H9 (cell line): ENCODE measurements around the gene NARS2. TPM values are rescaled to one million over a fixed set of nuclear protein-coding genes. Genes with fewer than 3 reads are reported as not detected.

Experiments
- DNase-seq: peaks from one replicate; pipeline ENCODE4 v3.0.0-alpha.2; 2017
- H2AFZ ChIP-seq: one replicate; pipeline ENCODE4 v1.6.1; 2013; ENCODE audit warnings: mild to moderate bottlenecking, low read length, control low read depth, moderate library complexity
- H2AK5ac ChIP-seq: 2 replicates; pipeline ENCODE4 v1.6.1; 2013; ENCODE audit warnings: low read length, control low read depth, mixed read lengths; ENCODE audit not compliant: insufficient read length
- H2BK120ac ChIP-seq: one replicate; pipeline ENCODE4 v1.6.1; 2013; ENCODE audit warnings: low read depth, mild to moderate bottlenecking, low read length, control low read depth, inconsistent platforms; ENCODE audit not compliant: poor library complexity, severe bottlenecking
- H2BK12ac ChIP-seq: 2 replicates; pipeline ENCODE4 v1.6.1; 2013; ENCODE audit warnings: low read length, control low read depth, mixed read lengths, low read depth; ENCODE audit not compliant: insufficient read length
- H2BK15ac ChIP-seq: 2 replicates; pipeline ENCODE4 v1.6.1; 2013; ENCODE audit warnings: low read depth, low read length, control low read depth
- H2BK20ac ChIP-seq: one replicate; pipeline ENCODE4 v1.6.1; 2013; ENCODE audit warnings: low read depth, mild to moderate bottlenecking, low read length, control low read depth, inconsistent platforms; ENCODE audit not compliant: poor library complexity, severe bottlenecking
- H2BK5ac ChIP-seq: 2 replicates; pipeline ENCODE4 v1.6.1; 2013; ENCODE audit warnings: low read length, control low read depth, mixed read lengths; ENCODE audit not compliant: insufficient read length
- H3K14ac ChIP-seq: 2 replicates; pipeline ENCODE4 v1.6.1; 2013; ENCODE audit warnings: low read length, control low read depth; ENCODE audit not compliant: insufficient read depth
- H3K18ac ChIP-seq: 2 replicates; pipeline ENCODE4 v1.6.1; 2013; ENCODE audit warnings: low read depth, mild to moderate bottlenecking, mixed read lengths, low read length, control low read depth; ENCODE audit not compliant: insufficient read length
- H3K23ac ChIP-seq: 2 replicates; pipeline ENCODE4 v1.6.1; 2013; ENCODE audit warnings: low read length, control low read depth, mixed read lengths, low read depth; ENCODE audit not compliant: insufficient read length
- H3K23me2 ChIP-seq: 2 replicates; pipeline ENCODE4 v1.6.1; 2013; ENCODE audit warnings: low read depth, mild to moderate bottlenecking, mixed read lengths, low read length, control low read depth; ENCODE audit not compliant: insufficient read length, poor library complexity, severe bottlenecking
- H3K27ac ChIP-seq: 2 replicates; pipeline ENCODE4 v1.5.1; 2013; ENCODE audit warnings: low read length, control low read depth, mixed read lengths, low read depth; ENCODE audit not compliant: insufficient read length
- H3K27me3 ChIP-seq: 2 replicates; pipeline ENCODE4 v1.6.1; 2013; ENCODE audit warnings: low read length, control low read depth, inconsistent platforms; ENCODE audit not compliant: insufficient read depth
- H3K4ac ChIP-seq: 2 replicates; pipeline ENCODE4 v1.6.1; 2013; ENCODE audit warnings: low read depth, mild to moderate bottlenecking, control low read depth, inconsistent platforms, low read length, moderate library complexity
- H3K4me1 ChIP-seq: 2 replicates; pipeline ENCODE4 v1.6.1; 2013; ENCODE audit warnings: low read length, control low read depth, inconsistent platforms; ENCODE audit not compliant: insufficient read depth
- H3K4me2 ChIP-seq: 2 replicates; pipeline ENCODE4 v1.6.1; 2013; ENCODE audit warnings: low read length, control low read depth, mixed read lengths; ENCODE audit not compliant: insufficient read length, insufficient read depth
- H3K56ac ChIP-seq: 2 replicates; pipeline ENCODE4 v1.6.1; 2013; ENCODE audit warnings: low read depth, mild to moderate bottlenecking, mixed read lengths, low read length, control low read depth; ENCODE audit not compliant: insufficient read length
- H3K79me1 ChIP-seq: 2 replicates; pipeline ENCODE4 v1.6.1; 2013; ENCODE audit warnings: low read depth, mild to moderate bottlenecking, moderate library complexity, low read length, control low read depth, inconsistent platforms; ENCODE audit not compliant: insufficient read depth, poor library complexity, severe bottlenecking
- H3K79me2 ChIP-seq: 2 replicates; pipeline ENCODE4 v1.6.1; 2013; ENCODE audit warnings: low read length, control low read depth, inconsistent platforms; ENCODE audit not compliant: insufficient read depth
- H3K9ac ChIP-seq: 2 replicates; pipeline ENCODE4 v1.6.1; 2013; ENCODE audit warnings: low read length, control low read depth, mixed read lengths; ENCODE audit not compliant: insufficient read length; ENCODE audit errors: extremely low read depth
- H3K9me3 ChIP-seq: one replicate; pipeline ENCODE4 v1.6.1; 2013; ENCODE audit warnings: low read depth, low read length, inconsistent platforms; ENCODE audit not compliant: control insufficient read depth
- H3T11ph ChIP-seq: one replicate; pipeline ENCODE4 v1.6.1; 2013; ENCODE audit warnings: mild to moderate bottlenecking, low read length, control low read depth, inconsistent platforms
- H4K20me1 ChIP-seq: one replicate; pipeline ENCODE4 v1.6.1; 2013; ENCODE audit not compliant: control insufficient read depth, insufficient read length, insufficient read depth
- H4K5ac ChIP-seq: 2 replicates; pipeline ENCODE4 v1.6.1; 2013; ENCODE audit warnings: low read depth, mild to moderate bottlenecking, mixed read lengths, low read length, control low read depth; ENCODE audit not compliant: insufficient read length
- H4K8ac ChIP-seq: replicated peaks from 2 replicates; pipeline ENCODE4 v1.6.1; 2013; ENCODE audit warnings: low read length, control low read depth, mixed read lengths, low read depth; ENCODE audit not compliant: insufficient read length
- H4K91ac ChIP-seq: 2 replicates; pipeline ENCODE4 v1.6.1; 2013; ENCODE audit warnings: low read depth, mild to moderate bottlenecking, moderate library complexity, mixed read lengths, low read length, control low read depth; ENCODE audit not compliant: insufficient read length
- H3K27ac Mint-ChIP-seq, 3 experiments: 2 replicates in 2 of 3; 3 replicates in 1 of 3; pipeline ENCODE4 v1.8.0; 2020 to 2021; ENCODE audit warnings: mixed read lengths in 3 of 3, mild to moderate bottlenecking in 1 of 3, moderate library complexity in 1 of 3
- H3K27me3 Mint-ChIP-seq: 2 replicates; pipeline ENCODE4 v1.8.0; 2021; ENCODE audit warnings: low read depth, mild to moderate bottlenecking, moderate library complexity, mixed read lengths
- H3K36me3 Mint-ChIP-seq, 3 experiments: 2 replicates in 2 of 3; 3 replicates in 1 of 3; pipeline ENCODE4 v1.8.0; 2020 to 2021; ENCODE audit warnings: low read depth in 3 of 3, mixed read lengths in 3 of 3; ENCODE audit not compliant: insufficient read depth in 1 of 3
- H3K4me1 Mint-ChIP-seq, 2 experiments: 2 replicates each; pipeline ENCODE4 v1.8.0; 2020; ENCODE audit warnings: mixed read lengths in 2 of 2
- H3K4me3 Mint-ChIP-seq, 2 experiments: 2 replicates in 1 of 2; 3 replicates in 1 of 2; pipeline ENCODE4 v1.8.0; 2020 to 2021; ENCODE audit warnings: mild to moderate bottlenecking in 2 of 2, mixed read lengths in 2 of 2, moderate library complexity in 1 of 2
- H3K9me3 Mint-ChIP-seq, 2 experiments: 2 replicates in 1 of 2; 3 replicates in 1 of 2; pipeline ENCODE4 v1.8.0; 2020; ENCODE audit warnings: mild to moderate bottlenecking in 2 of 2, mixed read lengths in 2 of 2, moderate library complexity in 1 of 2
- WGBS: extraction: QIAGEN DNeasy Blood & Tissue Kit; methylation state at CpG from one replicate; pipeline ENCODE4 v1.1.7; 2013; ENCODE audit warnings: missing lambda C conversion rate, low lambda C conversion rate, mixed read lengths; ENCODE audit not compliant: insufficient read length; ENCODE audit errors: extremely low coverage; 5-methylcytosine and 5-hydroxymethylcytosine counted together
- total RNA-seq: library from RNA; stranded (reverse); gene quantifications from 2 replicates; pipeline ENCODE4 v1.2.1, GENCODE V29; 2021
- TF ChIP-seq, protein P1 (sequence below): fragments of 200-600 bp; sonication (generic); conservative IDR thresholded peaks from 3 replicates; pipeline ENCODE4 v1.8.0; 2021; ENCODE audit warnings: antibody characterized with exemption, mild to moderate bottlenecking

The NARS2 gene
- total RNA-seq, 1 experiment from 2014 or later, result 29.7 TPM

GRCh38 chr11:78615724-78616123, 41.1 kb upstream of the NARS2 start:
- Histone ChIP-seq H2BK20ac (no peak overlapping the region), H2AFZ (no peak overlapping the region), H3T11ph (no peak overlapping the region), H3K4ac (no peak overlapping the region), H3K9ac (no peak overlapping the region), H3K9me3 (no peaks in the 10 kb centered on the region), H2BK120ac (no peak overlapping the region), H3K56ac (no peak overlapping the region), H3K14ac (no peak overlapping the region), H4K91ac (no peak overlapping the region), H4K20me1 (no peaks in the 10 kb centered on the region), H3K23me2 (no peaks in the 10 kb centered on the region), H2BK15ac (no peak overlapping the region), H3K23ac (no peak overlapping the region), H3K79me1 (no peaks in the 10 kb centered on the region), H3K27me3 (no peaks in the 10 kb centered on the region), H2AK5ac (no peak overlapping the region), H2BK12ac (no peak overlapping the region), H4K5ac (no peak overlapping the region), H3K79me2 (no peaks in the 10 kb centered on the region), H3K4me2 (no peak overlapping the region), H3K27ac (no peak overlapping the region), H3K4me1 (no peaks in the 10 kb centered on the region), H4K8ac (no peak overlapping the region), H2BK5ac (no peak overlapping the region), H3K18ac (no peak overlapping the region)
- H3K4me3 Mint-ChIP-seq, result no peak overlapping the region
- DNase-seq, result no peak
- H3K36me3 Mint-ChIP-seq, result peaks cover 7 to 10% (median 8%) of the 10 kb centered on the region in 3 experiments; a peak in 6 of 7 replicates
- WGBS, result no CpG with 5 or more reads among the region's 1 CpG
- TF ChIP-seq, protein P1, sequence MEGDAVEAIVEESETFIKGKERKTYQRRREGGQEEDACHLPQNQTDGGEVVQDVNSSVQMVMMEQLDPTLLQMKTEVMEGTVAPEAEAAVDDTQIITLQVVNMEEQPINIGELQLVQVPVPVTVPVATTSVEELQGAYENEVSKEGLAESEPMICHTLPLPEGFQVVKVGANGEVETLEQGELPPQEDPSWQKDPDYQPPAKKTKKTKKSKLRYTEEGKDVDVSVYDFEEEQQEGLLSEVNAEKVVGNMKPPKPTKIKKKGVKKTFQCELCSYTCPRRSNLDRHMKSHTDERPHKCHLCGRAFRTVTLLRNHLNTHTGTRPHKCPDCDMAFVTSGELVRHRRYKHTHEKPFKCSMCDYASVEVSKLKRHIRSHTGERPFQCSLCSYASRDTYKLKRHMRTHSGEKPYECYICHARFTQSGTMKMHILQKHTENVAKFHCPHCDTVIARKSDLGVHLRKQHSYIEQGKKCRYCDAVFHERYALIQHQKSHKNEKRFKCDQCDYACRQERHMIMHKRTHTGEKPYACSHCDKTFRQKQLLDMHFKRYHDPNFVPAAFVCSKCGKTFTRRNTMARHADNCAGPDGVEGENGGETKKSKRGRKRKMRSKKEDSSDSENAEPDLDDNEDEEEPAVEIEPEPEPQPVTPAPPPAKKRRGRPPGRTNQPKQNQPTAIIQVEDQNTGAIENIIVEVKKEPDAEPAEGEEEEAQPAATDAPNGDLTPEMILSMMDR, result peak; percentile 32; the same call in 2 of the 3 replicates
- H3K4me1 Mint-ChIP-seq, result no peaks in the 10 kb centered on the region
- H3K9me3 Mint-ChIP-seq, result peaks cover 11 to 18% of the 10 kb centered on the region in 2 experiments
- H3K27ac Mint-ChIP-seq, result no peak overlapping the region
- H3K27me3 Mint-ChIP-seq, result peaks cover 8% of the 10 kb centered on the region
